ENCODE data around the gene ANKRD36C.
A peak's percentile ranks its signal among the peaks of the same experiment; 100 is the strongest.
"Not testable (repeated sequence)": the region's sequence is repeated elsewhere in the genome, so short reads cannot be mapped to it uniquely, and the experiment has no call there.

ANKRD36C gene

GRCh38 chr2:95991351-95992094, at the start of gene ANKRD36C:
TSS of gene ANKRD36C (minus strand) at chr2:95991824. CDS start at chr2:95991708, 116 bp downstream.
- not testable (repeated sequence) for DNase-seq (ENCODE audit: insufficient read length, low spot score); FAIRE-seq

GRCh38 chr2:96035554-96035953, 43.9 kb upstream of the ANKRD36C start:
- not testable (repeated sequence) for DNase-seq (ENCODE audit: insufficient read length, low spot score); FAIRE-seq

- DNase-seq (ENCODE audit: insufficient read length, low spot score); FAIRE-seq: not testable (repeated sequence)
Observed at GRCh38 chr2:96034792-96035191, 43.2 kb upstream of the ANKRD36C start, which contains the start of gene GPAT2. TSS of gene GPAT2 (minus strand) at chr2:96034916. CDS start at chr2:96032359, 2,557 bp downstream.

GRCh38 chr2:96033997-96034396, 42.4 kb upstream of the ANKRD36C start:
- not testable (repeated sequence) for FAIRE-seq; DNase-seq (ENCODE audit: insufficient read length, low spot score)

- not testable (repeated sequence) for FAIRE-seq; DNase-seq (ENCODE audit: insufficient read length, low spot score)
Observed at GRCh38 chr2:96027725-96028325, 36.2 kb upstream of the ANKRD36C start.

- DNase-seq (ENCODE audit: insufficient read length, low spot score); FAIRE-seq: not testable (repeated sequence)
Observed at GRCh38 chr2:96025755-96026154, 34.1 kb upstream of the ANKRD36C start.

- TF ChIP-seq CTCF (IDR thresholded peaks at IDR 0.05; ENCODE audit: insufficient read depth, missing control alignments), result no peak
- FAIRE-seq (no peak), DNase-seq (ENCODE audit: insufficient read length, low spot score) (no peak)
Observed at GRCh38 chr2:96025194-96025492, 33.5 kb upstream of the ANKRD36C start.

GRCh38 chr2:96024336-96025193, 32.9 kb upstream of the ANKRD36C start:
- DNase-seq (ENCODE audit: insufficient read length, low spot score) (no peak), FAIRE-seq (no peak)
- TF ChIP-seq CTCF (IDR thresholded peaks at IDR 0.05; ENCODE audit: insufficient read depth, missing control alignments), result no peak

- not testable (repeated sequence) for FAIRE-seq
Observed at GRCh38 chr2:96023701-96024100, 32.1 kb upstream of the ANKRD36C start.

GRCh38 chr2:96022701-96023447, 31.2 kb upstream of the ANKRD36C start:
- TF ChIP-seq CTCF (IDR thresholded peaks at IDR 0.05; ENCODE audit: insufficient read depth, missing control alignments), result peak; percentile 85
- not testable (repeated sequence) for FAIRE-seq
- DNase-seq (ENCODE audit: insufficient read length, low spot score), result peak; percentile 86

More at GRCh38 chr2:96023701-96024100, 32.1 kb upstream of the ANKRD36C start:
- not testable (repeated sequence) for DNase-seq (ENCODE audit: insufficient read length, low spot score)

- not testable (repeated sequence) for FAIRE-seq; DNase-seq (ENCODE audit: insufficient read length, low spot score)
Observed at GRCh38 chr2:96022126-96022525, 30.5 kb upstream of the ANKRD36C start.

- not testable (repeated sequence) for DNase-seq (ENCODE audit: insufficient read length, low spot score); FAIRE-seq
Observed at GRCh38 chr2:96021142-96021541, 29.5 kb upstream of the ANKRD36C start.

- not testable (repeated sequence) for FAIRE-seq; DNase-seq (ENCODE audit: insufficient read length, low spot score)
Observed at GRCh38 chr2:96019909-96020590, 28.4 kb upstream of the ANKRD36C start.

GRCh38 chr2:96016321-96016720, 24.7 kb upstream of the ANKRD36C start:
- FAIRE-seq; DNase-seq (ENCODE audit: insufficient read length, low spot score): not testable (repeated sequence)
